Pancreas (tissue), 10 donors: ENCODE measurements around the gene IL16. TPM values are rescaled to one million over a fixed set of nuclear protein-coding genes. Genes with fewer than 3 reads are reported as not detected.

Experiments
- ATAC-seq, 4 donors: fragments of 200-7000 bp; cut with Tn5 transposase; one replicate each; pipeline versions ENCODE4 v1.8.0 to v1.9.1; 2020; ENCODE audit warnings: mild to moderate bottlenecking in 4 of 4, moderate library complexity in 4 of 4
- DNase-seq, 6 donors: peaks; one replicate each; pipeline ENCODE4 v3.0.0-alpha.2; 2020
- FAIRE-seq: peaks from 2 replicates; lab custom pipeline; 2012; peaks lifted over from hg19 to GRCh38; lab: Jason Lieb, UNC
- H3K27ac ChIP-seq, 4 donors: fragments of 200-600 bp; sonication (generic); 1 replicate in 3 of 4; 2 replicates in 1 of 4; pipeline versions ENCODE4 v1.5.0 to v1.8.0; 2020
- H3K27me3 ChIP-seq, 4 donors: fragments of 200-600 bp; one replicate each; pipeline ENCODE4 v1.8.0; 2021
- H3K36me3 ChIP-seq, 3 donors: fragments of 200-600 bp; sonication (generic) in 1 of 3; one replicate each; pipeline versions ENCODE4 v1.5.0 to v1.8.0; 2020 to 2021
- H3K4me1 ChIP-seq, 3 donors: fragments of 200-600 bp; one replicate each; pipeline ENCODE4 v1.8.0; 2021
- H3K4me3 ChIP-seq, 4 donors: fragments of 200-600 bp; sonication (generic) in 2 of 4; one replicate each; pipeline versions ENCODE4 v1.5.0 to v1.8.0; 2020 to 2021
- H3K9me3 ChIP-seq, 4 donors: fragments of 200-600 bp; one replicate each; pipeline ENCODE4 v1.8.0; 2021
- CTCF ChIP-seq, 4 donors: fragments of 200-600 bp; sonication (generic) in 3 of 4; IDR thresholded peaks; one replicate each; pipeline versions ENCODE4 v1.5.0 to v1.8.0; 2021; ENCODE audit warnings: antibody characterized with exemption in 4 of 4
- WGBS, 2 donors: extraction: QIAGEN DNeasy Blood & Tissue Kit; methylation state at CpG; one replicate each; pipeline ENCODE4 v1.1.7; 2013; 5-methylcytosine and 5-hydroxymethylcytosine counted together
- intact Hi-C, 3 donors: fragments of 100-400 bp; cut with DNase I; formaldehyde crosslinking; loops; one replicate each; pipeline versions ENCODE4 v1.11.1 to v1.14.2; 2022
- polyA plus RNA-seq, 2 donors: library from polyadenylated mRNA; stranded (reverse); fragments of 200-250 nt; gene quantifications; one replicate each; pipeline ENCODE4 v1.2.3, GENCODE V29; 2013
- total RNA-seq, 6 donors: library from RNA; stranded (reverse); fragmentation: NEBNext Ultra II Directional in 4 of 6; extraction: Animal tissue kit (Norgen Biotek cat#: 25700) in 4 of 6; gene quantifications; one replicate each; pipeline versions ENCODE4 v1.2.1 to v1.2.4, GENCODE V29; 2021 to 2023
- donor health status: healthy with polysubstance abuse.
- donor health status: DM: no; HTN: no; CAD: no; lungs with moderate emphysema.
- donor health status: DM: no; HTN: no; CAD: no.
- donor health status: control.
- donor health status: control.
- donor health status: Bipolar disorder and iron deficiency.
- donor health status: DM: yes; HTN: yes; CAD: no.
- donor health status: DM: no; HTN: no; CAD: no.
- donor health status: DM: no; HTN: no; CAD: no.
- donor health status: DM: yes; HTN: yes; CAD: no.

IL16 gene
- total and polyA plus RNA-seq, 8 donors: 0.79 to 7.0 (median 2.4) TPM

GRCh38 chr15:81296673-81297072, 100.0 kb downstream of the IL16 start:
- ATAC-seq: peak in 3 of 4 donors; percentile 46 to 73 (median 69)
- no peaks in the 10 kb centered on the region for H3K27me3 ChIP-seq
- peak overlapping the region in 2 of 4 donors; percentile 46 to 58 for H3K27ac ChIP-seq
- 72 to 76% methylated on average over 11 of the region's 11 CpGs for WGBS, 2 donors
- intact Hi-C loops: no loop called here
- FAIRE-seq: no peak
- H3K9me3 ChIP-seq: no peaks in the 10 kb centered on the region
- TF ChIP-seq CTCF (IDR thresholded peaks at IDR 0.05): no peak
- H3K4me3 ChIP-seq: peak overlapping the region in 1 of 4 donors; percentile 28
- H3K36me3 ChIP-seq: no peaks in the 10 kb centered on the region
- DNase-seq: peak in 1 of 6 donors; percentile 53
- no peaks in the 10 kb centered on the region for H3K4me1 ChIP-seq

- no peak for ATAC-seq
- H3K36me3 ChIP-seq: no peaks in the 10 kb centered on the region
- 61 to 70% methylated on average over 3 of the region's 3 CpGs for WGBS, 2 donors
Observed at GRCh38 chr15:81297147-81297572, 100.5 kb downstream of the IL16 start.

DNA sequence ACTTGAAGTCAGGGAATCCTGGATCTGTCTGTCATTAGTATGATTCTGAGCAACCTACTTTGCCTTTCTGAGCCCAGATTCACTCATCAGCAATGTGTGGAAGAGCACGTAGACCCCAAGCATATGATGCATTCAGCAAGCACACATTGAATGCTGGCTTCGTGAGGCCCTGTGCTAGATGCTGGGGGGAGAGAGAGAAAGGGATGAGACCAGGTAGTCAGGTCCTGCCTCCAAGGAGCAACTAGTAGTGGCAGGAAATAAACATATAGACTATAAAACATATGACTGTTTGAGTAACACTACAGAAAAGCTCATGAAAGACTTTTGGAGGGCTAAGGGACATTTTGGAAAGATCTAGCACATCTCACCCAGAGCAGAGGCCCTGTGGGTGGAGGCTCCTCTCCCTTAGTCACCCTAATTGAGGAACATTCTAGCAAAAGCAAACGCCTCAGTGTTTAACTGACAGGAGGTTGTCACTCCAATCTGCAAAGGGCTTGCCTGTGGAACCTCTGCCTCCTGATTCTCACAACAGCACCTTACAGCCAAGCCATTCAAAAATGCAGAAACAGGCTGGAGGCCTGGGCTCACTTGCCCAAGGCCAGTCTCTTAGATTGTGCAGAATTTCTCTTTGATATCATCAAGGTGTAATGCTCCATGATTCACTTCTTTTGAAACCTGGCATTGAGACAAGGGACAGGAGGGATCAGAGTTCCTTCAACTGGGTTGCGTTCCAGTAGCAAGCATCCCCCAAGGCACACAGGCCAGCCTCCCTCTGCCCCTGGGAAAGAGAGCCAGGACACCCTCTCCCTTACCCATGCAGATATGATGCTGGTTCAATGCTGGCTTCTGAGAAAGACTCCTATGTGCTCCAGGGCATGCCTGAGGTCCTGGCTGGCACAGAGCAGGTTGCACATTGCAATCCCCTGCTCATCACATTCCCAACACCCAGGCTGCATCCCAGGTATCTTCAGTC, 101.2 kb downstream of the IL16 start:
- no peak for DNase-seq
- H3K27me3 ChIP-seq: no peaks in the 10 kb centered on the region
- TF ChIP-seq CTCF (IDR thresholded peaks at IDR 0.05): no peak
- H3K27ac ChIP-seq: peak overlapping the region in 2 of 4 donors; percentile 46 to 52
- FAIRE-seq: no peak
- no peaks in the 10 kb centered on the region for H3K36me3 ChIP-seq
- no peak for ATAC-seq
- peak overlapping the region in 1 of 4 donors; percentile 28 for H3K4me3 ChIP-seq
- intact Hi-C loops: no loop called here
- H3K9me3 ChIP-seq: no peaks in the 10 kb centered on the region
- H3K4me1 ChIP-seq: no peaks in the 10 kb centered on the region
- WGBS, 2 donors: 77 to 84% methylated on average over 4 of the region's 4 CpGs

More at GRCh38 chr15:81297147-81297572, 100.5 kb downstream of the IL16 start:
- FAIRE-seq: no peak
- Histone ChIP-seq H3K27ac (peak overlapping the region in 2 of 4 donors; percentile 46 to 52), H3K27me3 (no peaks in the 10 kb centered on the region), H3K4me3 (peak overlapping the region in 1 of 4 donors; percentile 28), H3K9me3 (no peaks in the 10 kb centered on the region), H3K4me1 (no peaks in the 10 kb centered on the region)
- no peak for DNase-seq
- no peak for TF ChIP-seq CTCF (IDR thresholded peaks at IDR 0.05)
- intact Hi-C loops: no loop called here

DNA sequence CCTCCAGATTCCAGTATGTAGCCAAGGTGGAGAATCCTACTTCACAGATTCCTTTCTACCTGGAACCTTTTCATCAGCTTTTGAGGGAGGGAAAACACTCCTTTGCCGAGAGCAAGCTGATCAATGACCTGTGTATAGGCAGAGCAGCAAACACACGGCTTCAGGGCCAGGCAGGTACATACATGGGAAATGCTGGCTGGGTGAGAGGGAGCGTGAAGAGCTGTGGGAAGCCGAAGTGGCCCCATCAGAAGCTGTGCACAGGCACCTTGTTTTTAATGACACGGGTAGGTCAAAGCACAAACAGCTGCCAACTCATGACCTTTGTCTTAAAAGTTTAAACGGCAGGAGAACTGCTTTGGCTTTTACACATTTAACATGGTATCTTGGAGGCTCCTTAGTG, 101.9 kb downstream of the IL16 start:
- intact Hi-C loops: no loop called here
- FAIRE-seq (no peak), ATAC-seq (no peak), DNase-seq (no peak)
- Histone ChIP-seq H3K9me3 (no peaks in the 10 kb centered on the region), H3K4me1 (no peaks in the 10 kb centered on the region), H3K36me3 (no peaks in the 10 kb centered on the region), H3K4me3 (peak overlapping the region in 1 of 4 donors; percentile 18), H3K27me3 (no peaks in the 10 kb centered on the region), H3K27ac (no peak overlapping the region)
- 69 to 78% methylated on average over 6 of the region's 6 CpGs for WGBS, 2 donors
- no peak for TF ChIP-seq CTCF (IDR thresholded peaks at IDR 0.05)
